ENCODE results near the gene IPPK. TPM values are rescaled to one million over a fixed set of nuclear protein-coding genes. Genes with fewer than 3 reads are reported as not detected.

The IPPK gene
- total and polyA plus RNA-seq, 9 donors, result 6.2 to 9.2 (median 7.6) TPM

- H3K27ac ChIP-seq (ENCODE audit: low read length), result no peak overlapping the region
- H3K4me1 ChIP-seq (ENCODE audit: control insufficient read depth, insufficient read depth, low read length), result peaks cover 15% of the 10 kb centered on the region
- WGBS (ENCODE audit: insufficient coverage), result 89% methylated on average over 5 of the region's 6 CpGs
Observed at GRCh38 chr9:92666236-92666635, 3.7 kb downstream of the IPPK start.

GRCh38 chr9:92665836-92666235 is 4.1 kb downstream of the IPPK start:
- H3K4me1 ChIP-seq (ENCODE audit: control insufficient read depth, insufficient read depth, low read length), result peaks cover 11% of the 10 kb centered on the region
- no peak overlapping the region for H3K4me3 ChIP-seq (ENCODE audit: low read length)
- no peaks in the 10 kb centered on the region for H3K9me3 ChIP-seq (replicated peaks; ENCODE audit: control insufficient read depth, low read depth, low read length)
- no peaks in the 10 kb centered on the region for H3K27me3 ChIP-seq (ENCODE audit: control insufficient read depth, insufficient read depth, low read length)
- H3K27ac ChIP-seq (ENCODE audit: low read length), result no peak overlapping the region
- DNase-seq, result no peak
- 72% methylated on average over 2 of the region's 3 CpGs for WGBS (ENCODE audit: insufficient coverage)
- H3K36me3 ChIP-seq (ENCODE audit: control insufficient read depth, insufficient read depth, low read length), result peaks cover 16% of the 10 kb centered on the region

More at GRCh38 chr9:92666236-92666635, 3.7 kb downstream of the IPPK start:
- peaks cover 16% of the 10 kb centered on the region for H3K36me3 ChIP-seq (ENCODE audit: control insufficient read depth, insufficient read depth, low read length)
- DNase-seq, result no peak
- no peaks in the 10 kb centered on the region for H3K9me3 ChIP-seq (replicated peaks; ENCODE audit: control insufficient read depth, low read depth, low read length)
- H3K27me3 ChIP-seq (ENCODE audit: control insufficient read depth, insufficient read depth, low read length), result no peaks in the 10 kb centered on the region
- H3K4me3 ChIP-seq (ENCODE audit: low read length), result no peak overlapping the region

- DNase-seq, result no peak
- Histone ChIP-seq H3K4me1 (ENCODE audit: control insufficient read depth, insufficient read depth, low read length) (peaks cover 9% of the 10 kb centered on the region), H3K27me3 (ENCODE audit: control insufficient read depth, insufficient read depth, low read length) (no peaks in the 10 kb centered on the region), H3K27ac (ENCODE audit: low read length) (no peak overlapping the region), H3K9me3 (replicated peaks; ENCODE audit: control insufficient read depth, low read depth, low read length) (no peaks in the 10 kb centered on the region), H3K4me3 (ENCODE audit: low read length) (no peak overlapping the region), H3K36me3 (ENCODE audit: control insufficient read depth, insufficient read depth, low read length) (peaks cover 16% of the 10 kb centered on the region)
- 75% methylated on average over 6 of the region's 13 CpGs for whole genome bisulfite sequencing (ENCODE audit: insufficient coverage)
Observed at GRCh38 chr9:92664394-92665152, 5.4 kb downstream of the IPPK start.

GRCh38 chr9:92663951-92664350 is 6.0 kb downstream of the IPPK start:
- H3K36me3 ChIP-seq (ENCODE audit: control insufficient read depth, insufficient read depth, low read length), result peaks cover 16% of the 10 kb centered on the region
- no peak for DNase-seq
- no peak overlapping the region for H3K27ac ChIP-seq (ENCODE audit: low read length)
- peaks cover 4% of the 10 kb centered on the region for H3K4me1 ChIP-seq (ENCODE audit: control insufficient read depth, insufficient read depth, low read length)
- 93% methylated on average over 9 of the region's 10 CpGs for WGBS (ENCODE audit: insufficient coverage)
- no peaks in the 10 kb centered on the region for H3K27me3 ChIP-seq (ENCODE audit: control insufficient read depth, insufficient read depth, low read length)
- no peak overlapping the region for H3K4me3 ChIP-seq (ENCODE audit: low read length)
- no peaks in the 10 kb centered on the region for H3K9me3 ChIP-seq (replicated peaks; ENCODE audit: control insufficient read depth, low read depth, low read length)

- no peaks in the 10 kb centered on the region for H3K9me3 ChIP-seq (replicated peaks; ENCODE audit: control insufficient read depth, low read depth, low read length)
- DNase-seq, result no peak
- H3K4me3 ChIP-seq (ENCODE audit: low read length), result no peak overlapping the region
- peaks cover 17% of the 10 kb centered on the region for H3K36me3 ChIP-seq (ENCODE audit: control insufficient read depth, insufficient read depth, low read length)
- H3K4me1 ChIP-seq (ENCODE audit: control insufficient read depth, insufficient read depth, low read length), result no peaks in the 10 kb centered on the region
- no CpG with 5 or more reads among the region's 3 CpGs for WGBS (ENCODE audit: insufficient coverage)
- no peak overlapping the region for H3K27ac ChIP-seq (ENCODE audit: low read length)
- no peaks in the 10 kb centered on the region for H3K27me3 ChIP-seq (ENCODE audit: control insufficient read depth, insufficient read depth, low read length)
Observed at GRCh38 chr9:92663126-92663525, 6.8 kb downstream of the IPPK start.

- WGBS (ENCODE audit: insufficient coverage), result 88% methylated on average over 3 of the region's 4 CpGs
- H3K36me3 ChIP-seq (ENCODE audit: control insufficient read depth, insufficient read depth, low read length), result peaks cover 20% of the 10 kb centered on the region
- H3K4me3 ChIP-seq (ENCODE audit: low read length), result no peak overlapping the region
- no peak overlapping the region for H3K27ac ChIP-seq (ENCODE audit: low read length)
- no peak for DNase-seq
- no peaks in the 10 kb centered on the region for H3K4me1 ChIP-seq (ENCODE audit: control insufficient read depth, insufficient read depth, low read length)
- H3K9me3 ChIP-seq (replicated peaks; ENCODE audit: control insufficient read depth, low read depth, low read length), result no peaks in the 10 kb centered on the region
- H3K27me3 ChIP-seq (ENCODE audit: control insufficient read depth, insufficient read depth, low read length), result no peaks in the 10 kb centered on the region
Observed at GRCh38 chr9:92661743-92662142, 8.2 kb downstream of the IPPK start.

GRCh38 chr9:92661127-92661526 is 8.8 kb downstream of the IPPK start:
- Histone ChIP-seq H3K4me1 (ENCODE audit: control insufficient read depth, insufficient read depth, low read length) (no peaks in the 10 kb centered on the region), H3K4me3 (ENCODE audit: low read length) (no peak overlapping the region), H3K27me3 (ENCODE audit: control insufficient read depth, insufficient read depth, low read length) (no peaks in the 10 kb centered on the region), H3K9me3 (replicated peaks; ENCODE audit: control insufficient read depth, low read depth, low read length) (no peaks in the 10 kb centered on the region), H3K36me3 (ENCODE audit: control insufficient read depth, insufficient read depth, low read length) (peaks cover 17% of the 10 kb centered on the region), H3K27ac (ENCODE audit: low read length) (no peak overlapping the region)
- 93% methylated on average over 4 of the region's 5 CpGs for WGBS (ENCODE audit: insufficient coverage)
- DNase-seq, result no peak

- WGBS (ENCODE audit: insufficient coverage), result 89% methylated on average over 3 of the region's 4 CpGs
- H3K27ac ChIP-seq (ENCODE audit: low read length), result no peak overlapping the region
- no peaks in the 10 kb centered on the region for H3K9me3 ChIP-seq (replicated peaks; ENCODE audit: control insufficient read depth, low read depth, low read length)
- peaks cover 2% of the 10 kb centered on the region for H3K4me1 ChIP-seq (ENCODE audit: control insufficient read depth, insufficient read depth, low read length)
- no peak overlapping the region for H3K4me3 ChIP-seq (ENCODE audit: low read length)
- peaks cover 22% of the 10 kb centered on the region for H3K36me3 ChIP-seq (ENCODE audit: control insufficient read depth, insufficient read depth, low read length)
- no peak for DNase-seq
- H3K27me3 ChIP-seq (ENCODE audit: control insufficient read depth, insufficient read depth, low read length), result no peaks in the 10 kb centered on the region
Observed at GRCh38 chr9:92660266-92660665, 9.7 kb downstream of the IPPK start.

GRCh38 chr9:92659601-92660000 is 10.3 kb downstream of the IPPK start:
- H3K27me3 ChIP-seq (ENCODE audit: control insufficient read depth, insufficient read depth, low read length), result no peaks in the 10 kb centered on the region
- H3K4me1 ChIP-seq (ENCODE audit: control insufficient read depth, insufficient read depth, low read length), result peaks cover 4% of the 10 kb centered on the region
- peaks cover 28% of the 10 kb centered on the region for H3K36me3 ChIP-seq (ENCODE audit: control insufficient read depth, insufficient read depth, low read length)
- H3K4me3 ChIP-seq (ENCODE audit: low read length), result no peak overlapping the region
- no peak for DNase-seq
- 61% methylated on average over 10 of the region's 10 CpGs for WGBS (ENCODE audit: insufficient coverage)
- H3K9me3 ChIP-seq (replicated peaks; ENCODE audit: control insufficient read depth, low read depth, low read length), result no peaks in the 10 kb centered on the region
- no peak overlapping the region for H3K27ac ChIP-seq (ENCODE audit: low read length)

GRCh38 chr9:92658611-92659010 is 11.3 kb downstream of the IPPK start:
- Histone ChIP-seq H3K9me3 (replicated peaks; ENCODE audit: control insufficient read depth, low read depth, low read length) (no peaks in the 10 kb centered on the region), H3K27ac (ENCODE audit: low read length) (no peak overlapping the region), H3K36me3 (ENCODE audit: control insufficient read depth, insufficient read depth, low read length) (peaks cover 31% of the 10 kb centered on the region), H3K27me3 (ENCODE audit: control insufficient read depth, insufficient read depth, low read length) (no peaks in the 10 kb centered on the region), H3K4me3 (ENCODE audit: low read length) (no peak overlapping the region), H3K4me1 (ENCODE audit: control insufficient read depth, insufficient read depth, low read length) (peaks cover 4% of the 10 kb centered on the region)
- no peak for DNase-seq
- no CpG with 5 or more reads among the region's 4 CpGs for WGBS (ENCODE audit: insufficient coverage)
